Right lobe of liver (tissue), 6 donors: ENCODE measurements around the gene PRRC2A. TPM values are rescaled to one million over a fixed set of nuclear protein-coding genes. Genes with fewer than 3 reads are reported as not detected.

Experiments used
- ATAC-seq, 4 donors: fragments of 200-7000 bp; cut with Tn5 transposase; one replicate each; pipeline ENCODE4 v1.9.1; 2020; ENCODE audit warnings: mild to moderate bottlenecking in 4 of 4, moderate library complexity in 4 of 4
- DNase-seq, 3 donors: peaks; one replicate each; pipeline ENCODE4 v3.0.0-alpha.2; 2020
- H3K27ac ChIP-seq, 3 donors: fragments of 200-600 bp; one replicate each; pipeline ENCODE4 v1.8.0; 2022
- H3K27me3 ChIP-seq, 2 donors: fragments of 200-600 bp; one replicate each; pipeline ENCODE4 v1.8.0; 2022
- H3K36me3 ChIP-seq, 4 donors: fragments of 200-600 bp; sonication (generic) in 1 of 4; one replicate each; pipeline versions ENCODE4 v1.5.1 to v1.8.0; 2017 to 2022; ENCODE audit warnings: control low read depth in 1 of 4
- H3K4me1 ChIP-seq, 4 donors: fragments of 200-600 bp; sonication (generic) in 1 of 4; one replicate each; pipeline versions ENCODE4 v1.5.1 to v1.8.0; 2017 to 2022; ENCODE audit warnings: control low read depth in 1 of 4
- H3K4me3 ChIP-seq, 3 donors: fragments of 200-600 bp; one replicate each; pipeline ENCODE4 v1.8.0; 2022
- H3K9me3 ChIP-seq, 4 donors: fragments of 200-600 bp; sonication (generic) in 1 of 4; one replicate each; pipeline versions ENCODE4 v1.5.1 to v1.8.0; 2017 to 2022; ENCODE audit warnings: control low read depth in 1 of 4
- CTCF ChIP-seq, 4 donors: fragments of 200-600 bp in 3 of 4; fragments of 450-650 bp in 1 of 4; IDR thresholded peaks; one replicate each; pipeline versions ENCODE4 v1.5.1 to v1.8.0; 2016 to 2022; ENCODE audit warnings: antibody characterized with exemption in 4 of 4, mild to moderate bottlenecking in 2 of 4
- POLR2A ChIP-seq: fragments of 450-650 bp; IDR thresholded peaks from one replicate; pipeline ENCODE4 v1.6.1; 2017; ENCODE audit warnings: antibody characterized with exemption, mild to moderate bottlenecking
- WGBS: methylation state at CpG from one replicate; pipeline ENCODE4 v1.1.6; 2018; ENCODE audit warnings: low coverage, low lambda C conversion rate; ENCODE audit not compliant: insufficient coverage; ENCODE audit errors: missing lambda C conversion rate; 5-methylcytosine and 5-hydroxymethylcytosine counted together
- intact Hi-C, 2 donors: fragments of 100-400 bp; cut with DNase I; formaldehyde crosslinking; loops; one replicate each; pipeline versions ENCODE4 v1.11.2 to v1.14.1; 2022
- long read RNA-seq: library from polyadenylated mRNA; unstranded; transcript quantifications from one replicate; pipeline ENCODE4 v2.0.0, GENCODE V29; 2019
- total RNA-seq, 6 experiments: library from RNA; depleted of rRNA in 2 of 6; stranded (reverse); fragments of >200 nt in 2 of 6; fragmentation: NEBNext Ultra II Directional in 3 of 6; extraction: Animal tissue kit (Norgen Biotek cat#: 25700) in 3 of 6; gene quantifications; one replicate each; pipeline versions ENCODE4 v1.1.0 to v1.2.4, GENCODE V29; 2016 to 2023
- donor health status: DM: no; HTN: yes; CAD: no.
- donor health status: DM: no; HTN: no; CAD: no.
- donor health status: DM: no; HTN: no; CAD: no.
- donor health status: DM: no; HTN: yes; CAD: no.
- donor health status: DM: no; HTN: yes; CAD: no.

The PRRC2A gene
- 10 to 100 TPM; 34.7 to 59.6 (median 39.4) TPM for total RNA-seq
- long read RNA-seq, partial matches to known transcripts = 2 of 2 reads
- long read RNA-seq, other reads (novel, unspliced or antisense) = 0 of 2 reads

DNA sequence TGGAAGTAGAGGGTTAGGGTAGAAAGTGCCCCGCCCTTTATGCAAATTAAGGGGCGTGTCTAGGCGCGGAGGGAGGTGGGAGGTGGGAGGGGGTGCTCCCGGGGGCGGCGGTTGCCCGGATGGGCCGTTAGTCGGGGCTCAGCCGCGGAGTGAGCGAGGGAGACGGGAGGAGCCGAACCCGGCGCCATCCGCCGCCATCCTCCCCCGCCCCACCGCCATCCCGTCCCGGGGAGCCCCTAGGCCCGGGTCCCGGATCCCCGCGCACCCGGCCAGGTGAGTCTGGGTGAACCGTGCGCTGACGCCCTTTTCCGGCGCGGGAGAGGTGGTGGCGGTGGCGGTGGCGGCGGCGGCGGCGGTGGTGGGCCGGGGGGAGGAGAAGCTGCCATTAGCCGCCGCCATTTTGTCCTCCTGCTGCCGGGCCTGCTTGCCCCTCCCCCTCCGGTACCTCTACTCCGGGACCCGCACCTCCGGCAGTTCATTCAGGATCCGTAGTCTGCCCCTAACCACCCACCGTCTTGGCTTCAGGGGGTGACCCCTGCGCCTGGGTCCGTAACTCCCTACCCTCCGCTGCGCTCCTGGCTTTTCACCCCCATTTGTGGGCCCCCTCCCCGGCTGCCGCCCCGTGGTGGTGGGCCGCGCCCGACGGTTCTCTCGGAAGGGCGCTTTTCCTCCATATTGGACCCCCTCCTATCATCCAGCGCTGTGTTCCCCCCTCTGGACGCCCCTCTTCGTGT, at the start of gene PRRC2A:
TSS of gene PRRC2A (plus strand) at position 130 of the 734 bp plus-strand sequence. CDS start 2,075 bp downstream, outside the sequence.
- Histone ChIP-seq H3K4me1 (peaks cover 0 to 8% (median 4%) of the 10 kb centered on the region in 4 donors), H3K36me3 (peaks cover 12 to 26% (median 21%) of the 10 kb centered on the region in 4 donors), H3K4me3 (peak within 1 kb of the TSS; percentile 92 to 93 (median 92)), H3K27me3 (no peaks in the 10 kb centered on the region), H3K27ac (peak within 1 kb of the TSS; percentile 83 to 91 (median 89)), H3K9me3 (no peaks in the 10 kb centered on the region)
- intact Hi-C loops = no loop called here
- WGBS = under 1% methylated on average over 29 of the region's 67 CpGs
- ATAC-seq = peak; percentile 39 to 92 (median 63)
- peak; percentile 51 for TF ChIP-seq POLR2A
- no peak for TF ChIP-seq CTCF (IDR thresholded peaks at IDR 0.05)
- peak in 1 of 3 donors; percentile 95 for DNase-seq

- H3K36me3 ChIP-seq = no peaks in the 10 kb centered on the region
- TF ChIP-seq CTCF (IDR thresholded peaks at IDR 0.05) (no peak), POLR2A (no peak)
- no peaks in the 10 kb centered on the region for H3K9me3 ChIP-seq
- peak in 1 of 4 donors; percentile 4 for ATAC-seq
- H3K4me3 ChIP-seq = no peak within 1 kb of the TSS
- H3K27ac ChIP-seq = no peak within 1 kb of the TSS
- H3K27me3 ChIP-seq = no peaks in the 10 kb centered on the region
- 40% methylated on average over 9 of the region's 27 CpGs for WGBS
- intact Hi-C loops = no loop called here
- DNase-seq = peak in 1 of 3 donors; percentile 55
- no peaks in the 10 kb centered on the region for H3K4me1 ChIP-seq
Measured at GRCh38 chr6:31572041-31572911, 48.2 kb upstream of the PRRC2A start, which contains the start of gene LTA. LTA (plus strand) TSS chr6:31572289; CDS start chr6:31572743, 454 bp downstream.

DNA sequence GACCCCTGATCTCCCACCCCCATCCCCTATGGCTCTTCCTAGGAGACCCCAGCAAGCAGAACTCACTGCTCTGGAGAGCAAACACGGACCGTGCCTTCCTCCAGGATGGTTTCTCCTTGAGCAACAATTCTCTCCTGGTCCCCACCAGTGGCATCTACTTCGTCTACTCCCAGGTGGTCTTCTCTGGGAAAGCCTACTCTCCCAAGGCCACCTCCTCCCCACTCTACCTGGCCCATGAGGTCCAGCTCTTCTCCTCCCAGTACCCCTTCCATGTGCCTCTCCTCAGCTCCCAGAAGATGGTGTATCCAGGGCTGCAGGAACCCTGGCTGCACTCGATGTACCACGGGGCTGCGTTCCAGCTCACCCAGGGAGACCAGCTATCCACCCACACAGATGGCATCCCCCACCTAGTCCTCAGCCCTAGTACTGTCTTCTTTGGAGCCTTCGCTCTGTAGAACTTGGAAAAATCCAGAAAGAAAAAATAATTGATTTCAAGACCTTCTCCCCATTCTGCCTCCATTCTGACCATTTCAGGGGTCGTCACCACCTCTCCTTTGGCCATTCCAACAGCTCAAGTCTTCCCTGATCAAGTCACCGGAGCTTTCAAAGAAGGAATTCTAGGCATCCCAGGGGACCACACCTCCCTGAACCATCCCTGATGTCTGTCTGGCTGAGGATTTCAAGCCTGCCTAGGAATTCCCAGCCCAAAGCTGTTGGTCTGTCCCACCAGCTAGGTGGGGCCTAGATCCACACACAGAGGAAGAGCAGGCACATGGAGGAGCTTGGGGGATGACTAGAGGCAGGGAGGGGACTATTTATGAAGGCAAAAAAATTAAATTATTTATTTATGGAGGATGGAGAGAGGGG, 47.0 kb upstream of the PRRC2A start:
- Histone ChIP-seq H3K27me3 (no peaks in the 10 kb centered on the region), H3K4me1 (no peaks in the 10 kb centered on the region), H3K4me3 (no peak overlapping the region), H3K27ac (no peak overlapping the region), H3K9me3 (no peaks in the 10 kb centered on the region), H3K36me3 (no peaks in the 10 kb centered on the region)
- intact Hi-C loops = no loop called here
- ATAC-seq = no peak
- DNase-seq = peak in 1 of 3 donors; percentile 26
- 67% methylated on average over 9 of the region's 9 CpGs for WGBS
- TF ChIP-seq POLR2A (no peak), CTCF (IDR thresholded peaks at IDR 0.05) (no peak)
